H1 (cell line): Measurements from ENCODE around the gene ARHGAP32. TPM values are rescaled to one million over a fixed set of nuclear protein-coding genes. Genes with fewer than 3 reads are reported as not detected.

Experiments used
- CTCF ChIA-PET: fragments of 300-600 bp; sonication (Branson Sonifier 250); formaldehyde crosslinking; loops from one replicate; lab custom pipeline; 2021; ENCODE audit not compliant: partially characterized antibody; lab: Charles Lee
- POLR2A ChIA-PET: fragments of 300-600 bp; sonication (Branson Sonifier 250); formaldehyde crosslinking; loops from one replicate; lab custom pipeline; 2021; ENCODE audit warnings: inconsistent platforms; ENCODE audit not compliant: partially characterized antibody; lab: Charles Lee
- DNase-seq, 2 experiments: peaks; one replicate each; pipeline versions ENCODE4 v3.0.0 to v3.0.0-alpha.2; 2010 to 2022; ENCODE audit warnings: low spot score in 2 of 2, low read depth in 1 of 2, mixed read lengths in 1 of 2
- FAIRE-seq: peaks from 2 replicates; lab custom pipeline; 2011; peaks lifted over from hg19 to GRCh38; lab: Jason Lieb, UNC
- H2AFZ ChIP-seq: 2 replicates; pipeline ENCODE4 v1.8.1; 2012; ENCODE audit warnings: low read length, inconsistent platforms
- H2AK5ac ChIP-seq: 2 replicates; pipeline ENCODE4 v1.6.1; 2013; ENCODE audit warnings: low read depth, low read length
- H2BK120ac ChIP-seq: replicated peaks from 2 replicates; pipeline ENCODE3; 2013; ENCODE audit warnings: low read depth, low read length, inconsistent platforms
- H2BK12ac ChIP-seq: 2 replicates; pipeline ENCODE4 v1.6.1; 2013; ENCODE audit warnings: low read depth, low read length
- H2BK15ac ChIP-seq: 2 replicates; pipeline ENCODE4 v1.6.1; 2013; ENCODE audit warnings: low read length
- H2BK20ac ChIP-seq: 2 replicates; pipeline ENCODE4 v1.6.1; 2013; ENCODE audit warnings: low read length
- H2BK5ac ChIP-seq: 2 replicates; pipeline ENCODE4 v1.6.1; 2013; ENCODE audit warnings: low read depth, low read length
- H3K14ac ChIP-seq: 2 replicates; pipeline ENCODE4 v1.6.1; 2013; ENCODE audit warnings: inconsistent platforms; ENCODE audit not compliant: insufficient read length
- H3K18ac ChIP-seq: 2 replicates; pipeline ENCODE4 v1.6.1; 2013; ENCODE audit warnings: low read length; ENCODE audit errors: extremely low read depth
- H3K23ac ChIP-seq: 2 replicates; pipeline ENCODE4 v1.6.1; 2013; ENCODE audit warnings: inconsistent platforms; ENCODE audit not compliant: insufficient read length
- H3K23me2 ChIP-seq: 2 replicates; pipeline ENCODE4 v1.6.1; 2013; ENCODE audit warnings: low read depth, low read length
- H3K27ac ChIP-seq: 2 replicates; pipeline ENCODE4 v1.6.1; 2011; ENCODE audit warnings: low read depth, low read length, inconsistent platforms
- H3K27me3 ChIP-seq, 4 experiments: replicated peaks in 1 of 4; 1 replicate in 1 of 4; 2 replicates in 3 of 4; pipeline versions ENCODE4 v1.6.1 to v1.8.1; 2011 to 2013; ENCODE audit warnings: low read length in 3 of 4, mild to moderate bottlenecking in 3 of 4, inconsistent platforms in 2 of 4, mixed read lengths in 2 of 4, moderate library complexity in 1 of 4; ENCODE audit not compliant: control insufficient read depth in 3 of 4, insufficient read depth in 3 of 4; ENCODE audit errors: extremely low read depth in 1 of 4
- H3K36me3 ChIP-seq, 4 experiments: 2 replicates each; pipeline versions ENCODE4 v1.6.1 to v1.8.1; 2011 to 2013; ENCODE audit warnings: mild to moderate bottlenecking in 4 of 4, low read length in 3 of 4, moderate library complexity in 2 of 4, control low read depth in 1 of 4, inconsistent platforms in 1 of 4; ENCODE audit not compliant: insufficient read depth in 4 of 4, control insufficient read depth in 2 of 4
- H3K4ac ChIP-seq: replicated peaks from 2 replicates; pipeline ENCODE3; 2013; ENCODE audit warnings: low read length, low read depth, mixed read lengths, inconsistent platforms; ENCODE audit not compliant: insufficient read length
- H3K4me1 ChIP-seq, 4 experiments: replicated peaks in 1 of 4; 1 replicate in 1 of 4; 2 replicates in 3 of 4; pipeline versions ENCODE4 v1.6.1 to v1.8.1; 2011 to 2013; ENCODE audit warnings: low read length in 3 of 4, inconsistent platforms in 2 of 4, mixed read lengths in 1 of 4; ENCODE audit not compliant: insufficient read depth in 4 of 4, control insufficient read depth in 3 of 4
- H3K4me2 ChIP-seq, 2 experiments: 2 replicates each; pipeline versions ENCODE4 v1.6.1 to v1.8.1; 2011 to 2013; ENCODE audit warnings: low read depth in 2 of 2, low read length in 2 of 2, control low read depth in 1 of 2, inconsistent platforms in 1 of 2, mild to moderate bottlenecking in 1 of 2; ENCODE audit not compliant: insufficient read depth in 1 of 2
- H3K4me3 ChIP-seq, 4 experiments: fragments of 200-600, 300-600 bp in 1 of 4; sonication (generic), shearing (Covaris generic), sonication (Bioruptor Twin) in 1 of 4; 2 replicates each; pipeline versions ENCODE4 v1.5.1 to v1.8.1; 2011 to 2016; ENCODE audit warnings: low read length in 4 of 4, low read depth in 3 of 4, control low read depth in 2 of 4, inconsistent platforms in 2 of 4, mild to moderate bottlenecking in 2 of 4, mixed read lengths in 1 of 4, moderate library complexity in 1 of 4; ENCODE audit not compliant: insufficient read depth in 2 of 4; ENCODE audit errors: extremely low read depth in 1 of 4
- H3K56ac ChIP-seq: replicated peaks from 2 replicates; pipeline ENCODE3; 2013; ENCODE audit warnings: low read depth, mild to moderate bottlenecking, mixed read lengths, low read length, inconsistent platforms; ENCODE audit not compliant: insufficient read length
- H3K79me1 ChIP-seq: 2 replicates; pipeline ENCODE4 v1.6.1; 2013; ENCODE audit warnings: low read depth, low read length, control low read depth
- H3K79me2 ChIP-seq, 2 experiments: 2 replicates each; pipeline versions ENCODE4 v1.6.1 to v1.8.1; 2012 to 2013; ENCODE audit warnings: low read length in 2 of 2, mild to moderate bottlenecking in 2 of 2, inconsistent platforms in 1 of 2; ENCODE audit not compliant: insufficient read depth in 2 of 2, control insufficient read depth in 1 of 2
- H3K9ac ChIP-seq, 4 experiments: replicated peaks in 1 of 4; 1 replicate in 1 of 4; 2 replicates in 3 of 4; pipeline versions ENCODE4 v1.6.1 to v1.8.1; 2011 to 2013; ENCODE audit warnings: low read depth in 3 of 4, low read length in 3 of 4, control low read depth in 2 of 4, mild to moderate bottlenecking in 2 of 4, moderate library complexity in 2 of 4, inconsistent platforms in 1 of 4; ENCODE audit errors: extremely low read depth in 1 of 4
- H3K9me3 ChIP-seq, 2 experiments: 2 replicates each; pipeline versions ENCODE4 v1.6.1 to v1.8.1; 2012 to 2013; ENCODE audit warnings: mild to moderate bottlenecking in 2 of 2, moderate library complexity in 2 of 2, control low read depth in 1 of 2, inconsistent platforms in 1 of 2, low read depth in 1 of 2, low read length in 1 of 2, mixed read lengths in 1 of 2; ENCODE audit not compliant: insufficient read depth in 2 of 2
- H4K20me1 ChIP-seq, 2 experiments: replicated peaks in 1 of 2; 2 replicates each; pipeline versions ENCODE3 to v1.8.1; 2011 to 2013; ENCODE audit warnings: inconsistent platforms in 2 of 2, low read length in 2 of 2, mild to moderate bottlenecking in 1 of 2; ENCODE audit not compliant: insufficient read depth in 2 of 2, control insufficient read depth in 1 of 2
- H4K5ac ChIP-seq: 2 replicates; pipeline ENCODE4 v1.6.1; 2013; ENCODE audit warnings: low read length, low read depth, mixed read lengths, inconsistent platforms; ENCODE audit not compliant: insufficient read length
- H4K8ac ChIP-seq: 2 replicates; pipeline ENCODE4 v1.8.0; 2013; ENCODE audit warnings: mild to moderate bottlenecking, moderate library complexity, low read length, inconsistent platforms; ENCODE audit not compliant: insufficient read depth; ENCODE audit errors: extremely low read depth
- H4K91ac ChIP-seq: replicated peaks from 2 replicates; pipeline ENCODE3; 2013; ENCODE audit warnings: low read length, mixed read lengths, inconsistent platforms; ENCODE audit not compliant: insufficient read length
- HDAC6 ChIP-seq: IDR thresholded peaks from one replicate; pipeline ENCODE4 v1.7.1; 2012; ENCODE audit warnings: low read depth, mild to moderate bottlenecking, inconsistent platforms, low read length, moderate library complexity
- RNF2 ChIP-seq: fragments of 200-900, 300-1000 bp; sonication (generic); IDR thresholded peaks from 2 replicates; pipeline ENCODE4 v1.7.1; 2016; ENCODE audit warnings: borderline replicate concordance, low read depth, mild to moderate bottlenecking, antibody characterized with exemption, low read length; ENCODE audit not compliant: poor library complexity, severe bottlenecking; ENCODE audit errors: missing control alignments
- YY1 ChIP-seq: IDR thresholded peaks from 2 replicates; pipeline ENCODE4 v1.6.1; 2011; ENCODE audit warnings: low read depth, mild to moderate bottlenecking, low read length
- WGBS, 2 experiments: shearing (Covaris generic) in 1 of 2; methylation state at CpG; one replicate each; pipeline versions ENCODE4 v1.1.6 to v1.1.7; 2013 to 2015; ENCODE audit warnings: low lambda C conversion rate in 2 of 2, mixed read lengths in 2 of 2, inconsistent platforms in 1 of 2, low coverage in 1 of 2, missing lambda C conversion rate in 1 of 2; ENCODE audit not compliant: insufficient replicate concordance in 2 of 2, insufficient coverage in 1 of 2, insufficient read length in 1 of 2; ENCODE audit errors: extremely low coverage in 1 of 2, missing lambda C conversion rate in 1 of 2; 5-methylcytosine and 5-hydroxymethylcytosine counted together
- polyA plus RNA-seq, 7 experiments: library from polyadenylated mRNA; depleted of rRNA in 3 of 7; stranded (reverse) in 5 of 7; unstranded in 2 of 7; fragments of >200 nt in 5 of 7; fragments of 200-250 nt in 2 of 7; gene quantifications; 1 replicate in 5 of 7; 2 replicates in 1 of 7; 4 replicates in 1 of 7; pipeline versions ENCODE4 v1.2.1 to v1.2.3, GENCODE V29; 2011 to 2013; ENCODE audit warnings: missing spikeins in 2 of 7, mixed read lengths in 2 of 7
- total RNA-seq: library from RNA; stranded (reverse); fragmentation: NEBNext Ultra II Directional; extraction: Animal tissue kit (Norgen Biotek cat#: 25700); gene quantifications from 2 replicates; pipeline ENCODE4 v1.2.1, GENCODE V29; 2021

The ARHGAP32 gene
- total and polyA plus RNA-seq, 2 of the 8 experiments (the other 6 are each of a cell fraction or from before 2014, with no cell fraction given): 13.7 to 30.0 TPM

- 86% methylated on average over 2 of the region's 2 CpGs; no CpG with 5 or more reads in 1 of the 2 experiments for WGBS, 2 experiments
- no peak overlapping the region for H3K27ac ChIP-seq
- FAIRE-seq: no peak
These were observed 43.6 kb downstream of the ARHGAP32 start for GRCh38 chr11:129148487-129148886.

More at GRCh38 chr11:129148487-129148886, 43.6 kb downstream of the ARHGAP32 start:
- no peak overlapping the region for H3K4ac ChIP-seq
- no peak overlapping the region for H4K8ac ChIP-seq
- no peak overlapping the region for H2BK120ac ChIP-seq
- H3K79me2 ChIP-seq: peaks cover 0 to 56% of the 10 kb centered on the region in 2 experiments; a peak in 2 of 4 replicates
- H3K79me1 ChIP-seq: no peaks in the 10 kb centered on the region
- DNase-seq: no peak
- ChIA-PET CTCF (interaction anchor here (0.6 kb wide), 1 partner anchor 1641 kb away, joined by 3 read pairs; no protein-coding TSS in a partner anchor), POLR2A (no interaction called here)
- no peaks in the 10 kb centered on the region; a peak in 1 of 8 replicates for H3K36me3 ChIP-seq
- H3K4me3 ChIP-seq: no peak overlapping the region
- H3K27me3 ChIP-seq: no peaks in the 10 kb centered on the region
- TF ChIP-seq HDAC6 (no peak), RNF2 (no peak), YY1 (no peak)
- H2BK20ac ChIP-seq: no peak overlapping the region
- H3K4me2 ChIP-seq: no peak overlapping the region
- H4K91ac ChIP-seq: no peak overlapping the region
- no peak overlapping the region; the same call in 1 of the 2 replicates for H2BK5ac ChIP-seq
- H2AFZ ChIP-seq: no peak overlapping the region
- H3K14ac ChIP-seq: no peak overlapping the region
- no peak overlapping the region for H3K56ac ChIP-seq
- H4K20me1 ChIP-seq: no peaks in the 10 kb centered on the region
- H3K4me1 ChIP-seq: peaks cover 0 to 5% (median under 1%) of the 10 kb centered on the region in 4 experiments; a peak in 3 of 7 replicates
- H2BK12ac ChIP-seq: no peak overlapping the region
- no peak overlapping the region for H4K5ac ChIP-seq
- no peak overlapping the region for H3K23ac ChIP-seq
- H3K9me3 ChIP-seq: no peaks in the 10 kb centered on the region; a peak in 1 of 4 replicates
- no peaks in the 10 kb centered on the region for H3K23me2 ChIP-seq
- no peak overlapping the region for H3K9ac ChIP-seq
- H2AK5ac ChIP-seq: no peak overlapping the region
- no peak overlapping the region for H2BK15ac ChIP-seq
- no peak overlapping the region for H3K18ac ChIP-seq
